NB4 (cell line): ENCODE data around the gene PPP1R1B.

Experiments used
- CTCF ChIP-seq: IDR thresholded peaks from one replicate; pipeline ENCODE4 v1.5.1; 2012; ENCODE audit warnings: low read depth, low read length
- MYC ChIP-seq: IDR thresholded peaks from 2 replicates; pipeline ENCODE4 v1.6.1; 2011; ENCODE audit warnings: low read depth, low read length
- POLR2A ChIP-seq: IDR thresholded peaks from 2 replicates; pipeline ENCODE4 v1.6.1; 2011; ENCODE audit warnings: mild to moderate bottlenecking; ENCODE audit not compliant: insufficient read length; ENCODE audit errors: extremely low read depth
- TF ChIP-seq, protein P1 (sequence below): IDR thresholded peaks from 2 replicates; pipeline ENCODE4 v1.6.1; 2011; ENCODE audit warnings: low read depth, low read length

- TF ChIP-seq CTCF, result no peak
- no peak for TF ChIP-seq MYC
- TF ChIP-seq POLR2A, result no peak
- TF ChIP-seq, protein P1, sequence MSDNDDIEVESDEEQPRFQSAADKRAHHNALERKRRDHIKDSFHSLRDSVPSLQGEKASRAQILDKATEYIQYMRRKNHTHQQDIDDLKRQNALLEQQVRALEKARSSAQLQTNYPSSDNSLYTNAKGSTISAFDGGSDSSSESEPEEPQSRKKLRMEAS, result no peak
These were observed 26.5 kb downstream of the PPP1R1B start for GRCh38 chr17:39653316-39653661.
